NK-92 (cell line): ENCODE data around the gene HAUS1.

Experiments used
- DNase-seq: peaks from one replicate; lab custom pipeline; 2025; ENCODE audit not compliant: unreplicated experiment; lab: John Stamatoyannopoulos, UW

The HAUS1 gene

DNA sequence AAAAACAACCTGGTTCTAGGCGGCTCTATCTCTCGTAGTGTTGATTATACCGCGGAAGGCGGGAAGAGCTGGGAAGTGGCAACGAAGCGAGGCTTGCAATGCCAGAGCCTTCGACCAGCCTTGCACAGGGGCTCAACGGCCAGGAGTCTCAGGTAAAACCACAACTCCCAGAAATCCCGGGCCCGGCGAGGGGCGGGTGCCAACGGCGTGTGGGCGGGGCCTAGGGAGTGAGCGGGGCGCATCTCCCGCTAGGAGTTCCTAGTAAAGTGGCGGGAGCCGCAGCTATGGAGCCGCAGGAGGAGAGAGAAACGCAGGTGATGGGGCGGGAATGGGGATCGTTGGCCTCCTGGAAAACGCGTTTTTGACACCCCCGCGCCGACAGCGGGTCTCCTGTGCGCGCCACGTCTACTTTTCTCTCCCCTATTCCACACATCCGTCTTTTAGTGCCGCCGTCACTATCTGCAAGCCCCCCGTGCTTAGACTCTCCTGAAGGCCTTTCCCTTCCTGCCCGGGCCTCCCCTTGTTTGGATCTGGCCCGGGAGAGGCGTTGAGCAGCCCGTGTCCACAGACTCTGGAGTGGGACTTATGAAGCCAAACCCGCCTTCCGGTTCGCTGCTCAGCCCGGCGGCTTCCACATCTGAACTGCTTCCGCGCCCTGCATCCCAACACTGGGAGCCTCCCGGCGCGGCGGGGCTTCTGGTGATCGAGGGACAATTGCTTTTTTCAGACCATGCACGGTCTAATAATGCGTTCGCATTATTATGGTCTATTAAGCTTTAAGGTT, at the start of gene HAUS1:
Gene HAUS1 (plus strand): TSS at position 258 of the 784 bp plus-strand sequence. CDS start 27 bp downstream, at position 285.
- DNase-seq, result no peak

GRCh38 chr18:46054956-46055837, 49.0 kb upstream of the HAUS1 start:
- DNase-seq, result no peak

- DNase-seq, result no peak
Measured at GRCh38 chr18:46055838-46056230, 48.4 kb upstream of the HAUS1 start.

- no peak for DNase-seq
Measured at GRCh38 chr18:46060359-46060841, 43.8 kb upstream of the HAUS1 start.

- no peak for DNase-seq
Measured at GRCh38 chr18:46061387-46061786, 42.8 kb upstream of the HAUS1 start.

GRCh38 chr18:46061796-46062195, 42.4 kb upstream of the HAUS1 start:
- no peak for DNase-seq

- no peak for DNase-seq
Measured at GRCh38 chr18:46062781-46063180, 41.4 kb upstream of the HAUS1 start.

- DNase-seq, result no peak
Measured at GRCh38 chr18:46067438-46068007, 36.7 kb upstream of the HAUS1 start.

DNA sequence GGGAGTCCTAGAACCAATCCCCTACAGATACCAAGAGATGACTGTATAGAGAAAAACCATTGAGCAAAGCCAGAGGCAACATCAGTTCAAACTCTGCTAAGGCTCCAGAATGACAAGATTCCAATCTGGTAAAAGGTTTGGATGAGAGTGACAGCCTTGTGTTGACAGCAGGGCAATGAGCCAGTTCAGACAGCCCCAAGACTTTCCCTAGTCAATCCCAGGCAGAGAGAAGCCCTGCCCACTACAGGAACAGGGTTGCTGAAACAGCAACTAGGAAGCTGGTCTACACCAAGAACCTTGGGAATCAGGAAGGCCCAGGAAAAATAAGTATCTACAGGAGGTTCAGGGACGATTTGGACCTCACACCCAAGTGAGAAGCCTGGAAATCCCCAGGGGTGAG, 35.4 kb upstream of the HAUS1 start:
- no peak for DNase-seq

GRCh38 chr18:46069524-46069923, 34.7 kb upstream of the HAUS1 start:
- no peak for DNase-seq

DNA sequence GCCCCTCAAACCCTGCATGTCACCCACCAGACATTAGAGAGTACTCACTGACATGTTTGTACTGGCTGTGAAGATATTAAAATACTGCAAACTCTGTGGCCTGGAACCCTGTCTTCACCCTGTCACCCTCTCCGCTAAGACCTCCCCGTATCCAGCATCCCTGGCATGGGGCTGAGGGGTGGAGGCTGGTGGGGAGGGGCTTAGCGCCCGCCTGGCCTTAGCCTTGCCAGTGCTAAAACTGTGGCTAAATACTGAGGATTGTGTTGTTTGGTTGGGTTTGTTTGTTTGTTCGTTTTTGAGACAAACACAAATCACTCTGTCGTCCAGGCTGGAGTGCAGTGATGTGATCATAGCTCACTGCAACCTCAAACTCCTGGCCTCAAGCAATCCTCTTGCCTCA, 34.0 kb upstream of the HAUS1 start:
- DNase-seq, result no peak

GRCh38 chr18:46070815-46071652, 33.2 kb upstream of the HAUS1 start:
- DNase-seq, result no peak

DNA sequence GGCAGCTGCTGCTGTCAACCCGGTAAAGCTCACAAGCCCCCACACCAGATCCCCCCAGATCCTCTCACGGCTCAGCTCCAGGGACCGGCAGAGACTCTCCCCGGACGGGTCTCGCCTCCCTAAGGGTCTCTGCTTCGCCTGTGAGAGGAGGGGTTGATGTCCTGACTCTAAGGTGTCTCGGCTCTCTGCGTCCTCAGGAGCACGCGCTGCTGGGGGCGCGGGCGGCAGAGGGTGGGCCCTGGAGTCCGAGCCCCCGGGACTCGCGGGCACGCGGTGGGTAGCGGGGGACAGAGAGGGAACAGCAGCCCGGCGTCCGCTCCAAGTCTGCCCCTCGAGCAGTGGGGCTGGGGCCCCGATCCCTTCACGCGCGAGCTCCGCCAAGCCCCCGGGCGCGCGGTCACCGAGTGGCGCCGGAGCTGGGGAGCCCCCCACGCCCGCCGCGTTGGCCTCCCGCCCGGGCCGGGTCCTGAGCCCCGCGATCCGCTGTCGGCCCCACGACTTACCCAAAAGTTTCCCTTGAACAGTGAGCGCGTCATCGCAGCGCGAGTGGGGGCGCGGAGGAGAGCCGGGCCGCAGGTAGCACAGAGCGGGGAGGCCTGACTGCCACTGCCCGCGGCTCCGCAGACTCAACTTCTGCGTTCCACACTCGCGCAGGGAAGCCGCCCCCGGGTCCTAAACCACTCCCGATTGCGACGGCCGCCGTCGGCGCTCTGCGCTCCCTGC, 32.4 kb upstream of the HAUS1 start, which contains the start of gene PSTPIP2:
Gene PSTPIP2 (minus strand): TSS at position 608 of the 723 bp plus-strand sequence. CDS start 72 bp downstream, at position 536.
- no peak for DNase-seq

DNA sequence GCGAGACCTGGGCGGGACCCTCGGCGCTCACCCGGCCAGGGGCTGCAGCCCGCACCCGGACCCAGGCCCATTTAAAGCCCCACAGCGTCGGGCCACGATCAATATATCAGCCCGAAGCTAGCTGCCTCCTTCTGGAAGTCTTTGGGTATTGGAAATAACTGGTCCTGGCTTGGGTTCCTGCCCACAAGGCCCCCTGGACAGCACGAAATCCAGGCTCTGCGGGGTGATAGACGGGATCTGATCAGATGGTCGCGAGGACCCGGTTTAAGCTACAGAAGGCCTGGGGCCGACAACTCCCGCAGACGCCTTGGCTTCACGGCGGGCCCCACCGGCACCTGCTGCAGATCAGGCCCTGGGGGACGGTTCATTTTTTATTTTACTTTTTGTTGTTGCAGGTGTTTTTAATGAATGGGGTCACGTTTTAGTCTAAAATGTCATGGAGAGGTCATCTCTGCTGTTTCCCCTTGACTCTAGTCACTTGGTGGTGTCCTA, 31.8 kb upstream of the HAUS1 start:
- no peak for DNase-seq

DNA sequence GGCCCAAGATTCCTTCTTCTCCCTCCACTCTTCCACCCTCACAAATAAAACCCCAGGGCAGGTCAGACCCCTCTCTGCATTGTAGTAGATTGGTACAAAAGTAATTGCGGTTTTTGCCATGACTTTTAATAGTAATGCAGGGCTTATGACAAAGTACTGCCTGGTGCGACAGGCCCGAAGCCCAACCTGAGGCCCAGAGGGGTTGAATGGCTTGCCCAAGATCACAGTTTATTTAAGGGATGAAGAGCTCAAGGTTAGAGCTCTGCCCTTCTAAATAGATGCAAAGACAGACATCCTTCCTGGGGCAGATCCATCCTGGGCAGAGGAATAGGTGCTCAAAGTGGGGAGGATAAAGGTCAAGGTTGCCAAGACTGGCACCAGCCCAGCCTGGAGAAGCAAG, 31.2 kb upstream of the HAUS1 start:
- no peak for DNase-seq

GRCh38 chr18:46073474-46074331, 30.5 kb upstream of the HAUS1 start:
- no peak for DNase-seq

DNA sequence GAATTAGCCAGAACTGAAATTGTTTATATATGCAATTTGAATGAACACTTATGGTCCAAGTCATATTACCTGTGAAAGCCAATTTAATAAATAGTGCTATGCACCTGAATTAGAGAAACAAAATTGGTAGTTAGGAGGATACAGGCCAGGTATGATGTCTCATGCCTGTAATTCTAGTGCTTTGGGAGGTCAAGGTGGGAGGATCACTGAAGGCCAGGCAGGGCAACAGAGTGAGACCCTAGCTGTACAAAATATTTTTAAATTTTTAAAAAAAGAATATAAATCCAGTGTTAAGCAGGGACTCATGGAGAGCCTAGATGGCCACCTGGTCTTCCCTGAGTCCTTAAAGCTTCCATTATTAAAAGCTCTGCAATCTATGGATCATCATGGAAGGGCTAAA, 24.8 kb upstream of the HAUS1 start:
- DNase-seq, result no peak

DNA sequence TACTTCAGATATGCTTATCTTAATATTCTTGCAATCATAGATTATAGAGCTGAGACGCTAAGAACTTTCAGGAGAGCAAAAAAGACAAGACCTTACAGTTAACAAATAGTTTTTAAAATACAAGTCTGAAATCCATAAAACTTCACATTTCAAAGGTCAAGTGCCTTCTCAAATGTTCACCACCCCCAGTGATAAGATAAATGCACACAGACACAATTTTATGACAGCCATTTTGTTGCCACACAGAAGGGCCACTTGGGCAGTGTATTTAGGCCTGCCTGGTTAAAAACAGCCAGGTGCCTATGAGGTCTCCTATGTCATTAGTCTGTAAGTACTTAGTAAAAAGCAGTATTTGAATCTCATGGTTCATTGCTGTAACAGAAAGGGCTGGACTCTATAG, 24.0 kb upstream of the HAUS1 start:
- DNase-seq, result no peak

GRCh38 chr18:46084431-46084830, 19.8 kb upstream of the HAUS1 start:
- no peak for DNase-seq
